Coronary artery (tissue), 2 donors: ENCODE data around the gene JAZF1.

Source experiments
- DNase-seq: peaks from one replicate; pipeline ENCODE4 v3.0.0-alpha.2; 2017; ENCODE audit warnings: low spot score
- H3K27ac ChIP-seq, 2 donors: fragments of 200-600 bp; sonication (generic); one replicate each; pipeline ENCODE4 v1.5.1; 2016 to 2019
- H3K4me3 ChIP-seq: fragments of 200-600 bp; sonication (generic); 2 replicates; pipeline ENCODE4 v1.5.1; 2016; ENCODE audit warnings: mild to moderate bottlenecking, moderate library complexity
- CTCF ChIP-seq: fragments of 200-600 bp; sonication (generic); IDR thresholded peaks from one replicate; pipeline ENCODE4 v1.5.1; 2019; ENCODE audit warnings: antibody characterized with exemption

Gene JAZF1

GRCh38 chr7:28151965-28152364, 28.6 kb downstream of the JAZF1 start:
- no peak for TF ChIP-seq CTCF
- DNase-seq, result no peak
- Histone ChIP-seq H3K4me3 (no peak overlapping the region), H3K27ac (no peak overlapping the region)

DNA sequence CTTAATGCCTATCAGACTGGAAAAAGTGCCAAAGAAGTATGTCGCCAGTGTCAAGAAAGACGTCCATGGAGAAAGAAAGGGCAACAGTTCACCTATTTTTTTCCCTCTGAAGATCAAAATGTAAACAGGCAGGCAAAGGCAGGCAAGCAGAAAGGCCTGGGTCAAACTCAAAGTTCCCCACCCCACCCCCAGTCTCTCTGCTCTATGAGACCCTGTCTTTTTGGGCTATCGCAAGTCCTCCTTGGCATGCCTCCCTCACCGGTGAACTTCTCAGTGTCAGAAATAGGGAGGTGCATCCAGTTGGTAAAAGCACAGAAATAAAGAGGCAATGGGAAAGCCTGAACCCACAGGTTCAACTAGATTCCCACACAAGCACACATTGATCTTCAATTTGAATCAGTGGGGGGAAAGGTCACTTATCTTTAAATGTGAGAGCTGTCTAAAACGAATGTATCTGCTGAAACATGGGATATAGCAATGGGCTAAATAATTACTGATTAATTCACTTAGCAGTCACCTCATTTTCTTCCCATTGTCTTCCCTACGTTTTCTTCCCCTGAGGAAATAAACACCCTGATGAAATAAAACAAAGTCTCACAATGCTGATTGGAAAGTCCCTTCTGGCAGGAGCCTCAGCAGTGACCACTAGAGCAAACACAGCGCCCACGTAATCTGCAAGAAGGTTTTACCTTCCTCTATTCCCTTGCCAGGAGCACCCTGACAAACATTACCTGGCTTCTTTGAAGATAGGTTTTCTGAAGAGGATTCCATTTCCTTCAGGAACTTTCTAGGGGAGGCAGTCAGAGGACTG, 31.1 kb downstream of the JAZF1 start:
- H3K27ac ChIP-seq, result no peak overlapping the region

DNA sequence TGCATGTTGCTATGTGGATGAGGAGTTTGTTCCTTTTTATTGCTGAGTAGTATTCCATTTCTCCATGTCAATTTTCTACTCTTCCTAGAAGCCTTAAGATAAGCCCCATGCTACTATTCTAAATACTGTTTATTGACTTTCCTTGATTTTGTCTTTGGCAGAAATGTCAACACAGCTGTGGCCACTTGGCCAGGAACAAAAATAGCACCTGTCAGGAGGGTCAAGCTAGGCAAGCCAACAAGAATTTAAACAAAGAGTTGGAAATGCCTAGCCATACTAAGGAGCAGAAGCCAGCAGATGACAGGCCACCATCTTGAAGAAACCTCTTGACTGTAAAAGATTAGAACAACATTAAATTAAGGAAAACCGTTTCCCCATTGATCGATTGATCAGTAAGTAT, 34.7 kb downstream of the JAZF1 start:
- no peak overlapping the region for H3K4me3 ChIP-seq
- H3K27ac ChIP-seq, result no peak overlapping the region
- no peak for TF ChIP-seq CTCF
- DNase-seq, result no peak

More for the DNA sequence above, 31.1 kb downstream of the JAZF1 start:
- no peak overlapping the region for H3K4me3 ChIP-seq
- DNase-seq, result no peak
- no peak for TF ChIP-seq CTCF

- no peak for DNase-seq
- Histone ChIP-seq H3K27ac (no peak overlapping the region), H3K4me3 (no peak overlapping the region)
- TF ChIP-seq CTCF, result no peak
Measured at GRCh38 chr7:28145090-28145626, 35.4 kb downstream of the JAZF1 start.

- no peak for DNase-seq
- Histone ChIP-seq H3K4me3 (no peak overlapping the region), H3K27ac (no peak overlapping the region)
- TF ChIP-seq CTCF, result no peak
Measured at GRCh38 chr7:28144266-28144665, 36.3 kb downstream of the JAZF1 start.

DNA sequence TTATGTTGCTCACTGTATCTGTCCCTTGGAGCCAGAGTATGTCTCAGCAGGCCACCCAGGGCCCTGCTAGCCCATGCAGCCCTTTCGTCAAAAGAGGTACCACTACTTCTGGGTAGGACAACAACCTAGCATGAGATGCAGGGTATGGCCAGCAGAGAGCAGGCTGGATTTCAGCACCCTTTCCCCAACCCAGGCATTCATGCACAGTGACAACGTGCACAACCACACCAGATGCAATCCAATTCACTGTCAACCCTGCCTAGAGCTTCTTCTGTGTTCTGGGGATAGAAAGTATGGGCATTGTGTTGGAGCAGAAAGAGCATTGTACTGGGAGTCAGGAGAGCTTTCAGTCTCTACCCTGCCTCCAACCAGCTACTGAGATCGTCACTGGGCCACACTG, 37.9 kb downstream of the JAZF1 start:
- DNase-seq, result no peak
- no peak for TF ChIP-seq CTCF
- no peak overlapping the region for H3K27ac ChIP-seq

DNA sequence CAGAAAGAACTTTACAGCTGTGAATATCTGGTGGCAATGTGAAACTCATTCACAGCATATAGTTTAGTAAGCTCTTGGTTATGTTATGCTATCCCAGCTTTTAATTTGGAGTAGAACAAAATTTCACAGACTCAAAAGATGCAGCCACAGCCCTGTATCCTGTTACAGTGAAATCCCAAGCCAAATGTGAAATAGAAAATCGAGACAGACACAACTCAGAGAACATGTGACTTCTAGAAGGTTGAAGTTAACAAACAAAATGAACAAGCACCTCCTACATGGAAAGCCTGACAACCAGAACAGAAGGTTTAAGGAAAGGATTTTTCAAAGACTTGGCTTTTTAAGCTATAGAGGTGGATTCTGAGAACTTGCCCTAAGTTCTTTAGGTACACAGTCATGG, 39.6 kb downstream of the JAZF1 start:
- no peak for TF ChIP-seq CTCF
- H3K4me3 ChIP-seq, result no peak overlapping the region
- no peak for DNase-seq
- H3K27ac ChIP-seq, result no peak overlapping the region

More for the DNA sequence above, 37.9 kb downstream of the JAZF1 start:
- no peak overlapping the region for H3K4me3 ChIP-seq
